Transverse colon (tissue), 3 donors: ENCODE data around the gene CST5.

Experiments
- CTCF ChIP-seq, 5 experiments: fragments of 200-600 bp in 3 of 5; fragments of 450-650 bp in 2 of 5; sonication (generic) in 3 of 5; IDR thresholded peaks; 1 replicate in 2 of 5; 2 replicates in 3 of 5; pipeline ENCODE4 v1.5.1; 2016 to 2017; ENCODE audit warnings: antibody characterized with exemption in 5 of 5, inconsistent platforms in 3 of 5, mild to moderate bottlenecking in 2 of 5, moderate library complexity in 1 of 5
- EP300 ChIP-seq: sonication (generic); formaldehyde crosslinking; IDR thresholded peaks from one replicate; pipeline ENCODE4 v1.6.1; 2017; ENCODE audit warnings: antibody characterized with exemption, low read depth
- POLR2A ChIP-seq: fragments of 450-650 bp; IDR thresholded peaks from one replicate; pipeline ENCODE4 v1.6.1; 2016; ENCODE audit warnings: antibody characterized with exemption, mild to moderate bottlenecking, moderate library complexity

- TF ChIP-seq CTCF (IDR thresholded peaks at IDR 0.05) (no peak), EP300 (no peak), POLR2A (no peak)
These were observed 21.5 kb downstream of the CST5 start for GRCh38 chr20:23857962-23858595.
